Fibroblast of villous mesenchyme (primary cell): ENCODE data around the gene NCAM2. TPM values are rescaled to one million over a fixed set of nuclear protein-coding genes. Genes with fewer than 3 reads are reported as not detected.

Experiments
- DNase-seq: peaks from one replicate; pipeline ENCODE4 v3.0.0-alpha.2; 2010; ENCODE audit warnings: low read depth
- H3K4me3 ChIP-seq: 2 replicates; pipeline ENCODE4 v1.5.1; 2011; ENCODE audit warnings: low read depth, mild to moderate bottlenecking, low read length
- CTCF ChIP-seq: IDR thresholded peaks from 2 replicates; pipeline ENCODE4 v1.5.1; 2012; ENCODE audit warnings: low read depth, mild to moderate bottlenecking, low read length; ENCODE audit not compliant: insufficient read depth
- total RNA-seq: library from RNA; depleted of rRNA; stranded (reverse); fragments of >200 nt; gene quantifications from 2 replicates; pipeline ENCODE4 v1.2.3, GENCODE V29; 2012

The NCAM2 gene
- total RNA-seq, 1 donor: 5.2 TPM

DNA sequence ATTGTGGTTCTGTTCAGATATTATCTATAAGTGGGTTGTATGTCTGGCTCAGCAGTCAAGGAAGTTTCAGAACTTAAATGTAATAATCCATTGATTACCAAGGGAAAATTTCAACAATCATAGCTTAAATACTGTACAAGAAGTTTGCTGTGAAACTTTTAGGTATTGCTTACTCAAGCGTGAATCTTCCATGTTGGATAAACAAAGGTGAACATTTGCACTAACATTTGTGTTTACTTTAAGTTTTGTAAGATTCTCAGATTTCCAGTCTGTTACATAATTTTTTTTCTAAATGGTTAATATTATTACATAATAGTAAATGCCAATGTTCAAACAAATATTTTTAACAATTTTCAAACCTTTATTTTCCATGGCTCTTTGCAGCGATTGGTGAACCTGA, 285.6 kb downstream of the NCAM2 start:
- no peak for DNase-seq
- no peak overlapping the region for H3K4me3 ChIP-seq
- TF ChIP-seq CTCF: no peak

GRCh38 chr21:21286170-21286798, 288.1 kb downstream of the NCAM2 start:
- no peak overlapping the region for H3K4me3 ChIP-seq
- no peak for TF ChIP-seq CTCF
- DNase-seq: no peak

GRCh38 chr21:21290751-21291150, 292.5 kb downstream of the NCAM2 start:
- DNase-seq: no peak
- H3K4me3 ChIP-seq: no peak overlapping the region
- no peak for TF ChIP-seq CTCF

DNA sequence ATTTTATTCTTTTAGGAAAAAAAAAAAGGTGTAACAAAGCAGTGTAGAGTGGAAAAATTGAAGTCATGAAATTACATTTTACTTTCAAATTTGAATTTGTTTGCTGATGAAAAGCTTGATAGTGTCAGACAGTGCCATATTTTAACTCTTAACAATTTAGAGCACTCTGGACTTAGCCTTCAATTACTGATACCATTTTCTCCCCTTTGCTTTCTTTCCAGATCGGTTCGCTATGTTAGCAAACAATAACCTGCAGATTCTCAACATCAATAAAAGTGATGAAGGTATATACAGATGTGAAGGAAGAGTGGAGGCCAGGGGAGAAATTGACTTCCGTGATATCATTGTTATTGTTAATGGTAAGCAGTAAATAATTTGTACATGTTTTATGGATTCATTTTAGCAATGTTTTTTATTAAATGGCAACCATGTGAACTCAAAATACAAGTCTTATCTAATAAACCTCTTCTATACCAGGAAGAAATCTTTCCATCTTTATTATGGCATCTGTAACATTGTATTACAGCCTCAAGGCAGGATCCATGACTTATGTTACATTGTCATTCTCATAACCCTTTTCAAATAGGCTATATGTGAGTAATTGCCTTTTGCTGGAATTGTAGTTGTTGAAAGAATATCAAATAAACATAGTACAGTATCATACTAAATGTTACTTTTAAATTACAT, 293.8 kb downstream of the NCAM2 start:
- DNase-seq: no peak
- no peak overlapping the region for H3K4me3 ChIP-seq
- TF ChIP-seq CTCF: no peak

DNA sequence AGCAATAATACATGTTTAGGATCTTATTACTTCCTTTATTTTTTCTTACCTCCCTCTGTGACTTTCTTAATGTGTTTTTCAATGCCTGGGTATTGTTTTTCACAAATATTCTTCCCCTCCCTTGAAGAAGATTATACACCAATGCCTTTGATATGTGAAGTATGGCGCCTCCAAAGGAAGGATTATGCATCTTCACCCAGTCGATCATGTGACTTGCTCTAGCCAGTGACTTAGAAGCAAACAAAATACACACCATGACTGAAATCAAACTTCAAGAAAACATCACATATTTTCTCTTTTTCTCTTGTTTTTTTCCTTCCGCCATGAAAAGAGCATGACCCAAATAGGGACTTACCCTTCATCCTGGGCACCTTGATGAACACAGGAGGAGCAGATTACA, 297.1 kb downstream of the NCAM2 start:
- DNase-seq: no peak
- H3K4me3 ChIP-seq: no peak overlapping the region
- TF ChIP-seq CTCF: no peak

DNA sequence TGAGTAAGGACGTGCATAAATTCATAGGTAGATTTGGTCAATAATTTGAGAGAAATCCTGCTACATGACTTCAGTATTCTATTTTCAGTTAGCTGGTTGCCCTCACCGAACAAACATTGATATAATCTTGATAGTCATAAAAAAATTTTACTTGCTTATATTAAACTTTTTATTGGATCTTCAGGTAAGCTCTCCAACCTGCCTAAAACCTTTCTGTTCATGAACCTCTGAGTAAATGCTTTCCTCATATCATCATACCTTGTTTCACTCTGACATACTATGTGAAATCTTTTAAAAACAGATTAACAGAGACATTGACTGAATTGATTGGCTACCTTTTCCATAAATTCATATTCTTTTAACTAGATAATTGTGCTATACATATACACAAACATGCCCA, 299.0 kb downstream of the NCAM2 start:
- DNase-seq: no peak
- no peak overlapping the region for H3K4me3 ChIP-seq
- no peak for TF ChIP-seq CTCF

GRCh38 chr21:21301013-21301412, 302.8 kb downstream of the NCAM2 start:
- no peak for TF ChIP-seq CTCF
- no peak overlapping the region for H3K4me3 ChIP-seq
- no peak for DNase-seq
